KOPT-K1 (cell line): Measurements from ENCODE around the gene BAHCC1.

ENCODE experiments used
- H3K27ac ChIP-seq: fragments of 200-600 bp; sonication (generic); 2 replicates; pipeline ENCODE4 v1.5.1; 2016; ENCODE audit warnings: antibody characterized with exemption, mild to moderate bottlenecking, low read depth, low read length; ENCODE audit not compliant: poor library complexity, severe bottlenecking
- H3K36me3 ChIP-seq: fragments of 200-600 bp; sonication (generic); 2 replicates; pipeline ENCODE4 v1.5.1; 2017; ENCODE audit warnings: antibody characterized with exemption, mild to moderate bottlenecking, low read length, moderate library complexity; ENCODE audit not compliant: insufficient read depth
- H3K9me3 ChIP-seq: fragments of 200-600 bp; sonication (generic); 2 replicates; pipeline ENCODE4 v1.5.1; 2017; ENCODE audit warnings: antibody characterized with exemption, low read length, mild to moderate bottlenecking; ENCODE audit not compliant: insufficient read depth, poor library complexity, severe bottlenecking

Gene BAHCC1

DNA sequence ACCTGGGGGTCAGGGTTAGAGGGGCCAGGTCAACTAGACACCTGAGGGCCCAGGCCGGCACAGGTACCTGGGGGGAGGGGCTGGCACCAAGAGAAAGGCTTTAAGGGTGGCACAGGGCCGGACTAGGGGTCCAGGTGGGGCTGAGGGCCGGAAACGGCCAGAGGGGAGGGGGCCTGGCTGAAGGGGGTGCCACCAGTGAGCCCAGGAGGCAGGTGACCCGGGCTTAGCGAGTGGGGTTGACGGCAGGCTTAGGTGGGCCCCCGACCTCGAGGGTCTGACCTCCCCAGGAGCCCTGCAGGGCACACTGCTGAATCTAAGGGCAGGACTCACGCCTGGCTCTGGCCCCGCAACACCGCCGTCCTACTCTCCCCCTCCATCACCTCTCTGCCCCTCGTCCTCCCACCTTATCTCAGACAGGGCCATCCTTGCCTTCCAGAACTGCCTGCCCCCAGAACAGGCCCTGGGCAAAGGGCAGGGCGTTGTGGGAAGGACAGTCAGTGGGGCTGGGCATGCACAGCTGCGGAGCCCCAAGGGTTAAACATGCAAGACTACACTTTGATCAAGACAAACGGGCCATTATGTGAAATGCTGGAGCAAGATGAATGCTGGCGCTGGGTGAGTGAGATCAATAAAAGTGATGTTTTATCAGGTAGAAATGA is 73.0 kb downstream of the BAHCC1 start:
- Histone ChIP-seq H3K36me3 (peaks cover 75% of the 10 kb centered on the region), H3K27ac (no peak overlapping the region)

DNA sequence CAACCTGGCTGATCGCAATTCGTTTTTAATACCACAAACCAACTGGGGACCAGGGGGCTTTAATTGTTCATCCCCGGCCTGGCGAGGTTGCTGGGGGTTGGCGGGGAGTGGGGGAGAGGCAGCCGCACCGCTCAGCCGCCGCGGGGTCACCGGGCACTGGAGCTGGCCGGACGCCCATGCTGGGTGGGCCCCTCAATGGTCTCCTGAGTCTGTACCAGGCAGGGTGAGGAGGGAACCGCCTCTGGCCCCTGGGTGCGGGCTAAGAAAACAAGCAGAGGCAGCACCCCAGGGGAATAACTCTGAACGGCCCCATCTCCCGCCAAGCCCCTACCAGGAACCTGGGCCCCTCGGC is 73.5 kb downstream of the BAHCC1 start:
- H3K9me3 ChIP-seq, result no peaks in the 10 kb centered on the region
- H3K27ac ChIP-seq, result no peak overlapping the region
- peaks cover 70% of the 10 kb centered on the region for H3K36me3 ChIP-seq

More for the DNA sequence above, 73.0 kb downstream of the BAHCC1 start:
- H3K9me3 ChIP-seq, result no peaks in the 10 kb centered on the region

DNA sequence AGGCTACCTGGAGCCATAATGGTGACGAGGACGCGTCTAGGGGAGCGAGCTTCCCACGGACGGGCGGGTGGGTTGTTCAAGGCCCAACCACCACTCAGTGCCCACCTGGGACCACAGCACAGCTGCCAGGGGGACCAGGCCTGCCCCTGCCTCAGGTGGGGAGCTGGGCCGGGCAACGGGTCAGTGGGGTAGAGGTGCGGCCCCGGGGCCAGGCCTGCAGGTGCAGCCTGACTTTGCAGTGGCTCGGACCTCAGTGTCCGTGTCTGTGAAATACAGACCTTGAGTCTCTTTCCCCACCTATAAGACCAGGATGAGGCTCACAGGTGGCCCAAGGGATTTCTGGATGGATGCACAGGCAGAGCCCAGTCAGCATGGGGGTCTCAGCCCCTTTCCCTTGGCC is 74.0 kb downstream of the BAHCC1 start:
- H3K9me3 ChIP-seq, result no peaks in the 10 kb centered on the region
- H3K36me3 ChIP-seq, result peaks cover 65% of the 10 kb centered on the region
- peak overlapping the region; percentile 28 for H3K27ac ChIP-seq

DNA sequence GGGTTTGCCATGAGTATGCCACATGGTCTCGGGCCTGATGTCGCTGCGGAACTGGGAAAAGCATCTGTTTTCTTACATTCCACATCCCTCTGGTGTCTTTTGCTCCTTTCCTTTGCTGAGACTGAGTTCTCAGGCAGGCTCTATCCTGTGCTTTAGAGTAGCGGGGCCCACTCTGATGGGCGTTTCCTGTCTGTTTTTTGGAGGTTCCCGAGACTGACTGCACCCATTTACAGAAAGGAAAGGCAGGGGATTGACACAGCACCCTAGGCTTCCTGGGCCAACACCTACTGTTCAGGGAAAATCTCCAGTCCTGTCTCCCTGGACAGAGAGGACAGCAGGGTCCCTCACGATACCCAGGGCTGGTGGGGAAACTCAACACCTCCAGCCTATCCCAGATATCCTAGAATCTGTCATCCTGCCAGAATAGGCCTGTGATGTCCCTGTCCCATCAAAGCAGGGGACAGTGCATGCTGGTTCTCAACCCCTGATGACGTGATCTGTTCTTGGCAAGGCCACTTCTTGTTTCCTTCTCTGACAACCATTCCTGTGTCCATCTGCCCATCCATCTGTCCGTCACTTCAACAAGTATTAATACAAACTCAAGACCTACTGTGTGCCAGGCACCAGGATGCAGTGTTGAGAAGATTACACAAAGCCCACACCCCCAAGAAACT is 75.2 kb downstream of the BAHCC1 start:
- H3K9me3 ChIP-seq, result no peaks in the 10 kb centered on the region
- H3K27ac ChIP-seq, result peak overlapping the region; percentile 28
- H3K36me3 ChIP-seq, result peaks cover 54% of the 10 kb centered on the region

DNA sequence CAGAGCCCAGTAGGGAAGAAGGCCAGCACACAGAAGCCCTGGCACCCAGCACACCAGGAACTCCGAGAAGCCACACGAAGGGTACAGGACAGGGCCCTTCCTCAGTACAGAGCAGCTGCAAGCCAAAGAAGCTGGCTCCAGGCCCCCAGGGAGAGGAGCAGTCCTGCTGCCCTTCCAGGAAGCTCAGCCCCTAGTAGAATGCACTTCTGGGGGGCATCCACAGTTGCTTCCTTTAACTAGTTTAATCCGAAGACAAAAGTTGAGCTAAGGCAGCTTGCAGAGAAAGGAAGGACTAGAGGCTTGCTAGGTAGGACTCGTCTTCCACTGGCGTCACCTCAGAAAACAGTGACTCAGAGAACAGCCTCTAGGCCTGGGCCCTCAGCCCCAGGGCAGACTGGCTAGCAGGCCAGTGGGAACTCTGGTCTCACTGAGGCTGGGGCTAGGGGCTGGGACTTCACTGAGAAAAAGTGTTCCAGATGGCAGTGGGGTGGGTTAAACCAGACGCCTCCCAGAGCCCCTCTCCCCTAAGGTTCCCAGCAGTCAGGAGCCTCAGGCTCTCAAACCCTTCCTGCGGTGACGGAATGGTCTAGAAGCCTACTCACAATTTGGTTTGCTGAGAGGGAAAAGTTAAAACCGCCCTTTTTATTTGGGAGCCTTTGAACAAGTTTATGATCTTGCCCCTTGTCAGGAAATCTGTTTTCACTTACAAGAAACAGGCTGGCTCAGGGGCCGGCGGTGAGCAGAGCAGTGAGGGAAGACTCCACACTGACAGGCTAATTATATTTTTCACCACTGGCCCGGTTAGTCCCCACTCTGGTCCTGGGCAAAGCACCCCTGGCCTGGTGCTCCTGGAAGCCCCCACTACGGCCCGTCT is 75.9 kb downstream of the BAHCC1 start:
- peaks cover 46% of the 10 kb centered on the region for H3K36me3 ChIP-seq
- H3K9me3 ChIP-seq, result no peaks in the 10 kb centered on the region
- peak overlapping the region; percentile 28 for H3K27ac ChIP-seq

DNA sequence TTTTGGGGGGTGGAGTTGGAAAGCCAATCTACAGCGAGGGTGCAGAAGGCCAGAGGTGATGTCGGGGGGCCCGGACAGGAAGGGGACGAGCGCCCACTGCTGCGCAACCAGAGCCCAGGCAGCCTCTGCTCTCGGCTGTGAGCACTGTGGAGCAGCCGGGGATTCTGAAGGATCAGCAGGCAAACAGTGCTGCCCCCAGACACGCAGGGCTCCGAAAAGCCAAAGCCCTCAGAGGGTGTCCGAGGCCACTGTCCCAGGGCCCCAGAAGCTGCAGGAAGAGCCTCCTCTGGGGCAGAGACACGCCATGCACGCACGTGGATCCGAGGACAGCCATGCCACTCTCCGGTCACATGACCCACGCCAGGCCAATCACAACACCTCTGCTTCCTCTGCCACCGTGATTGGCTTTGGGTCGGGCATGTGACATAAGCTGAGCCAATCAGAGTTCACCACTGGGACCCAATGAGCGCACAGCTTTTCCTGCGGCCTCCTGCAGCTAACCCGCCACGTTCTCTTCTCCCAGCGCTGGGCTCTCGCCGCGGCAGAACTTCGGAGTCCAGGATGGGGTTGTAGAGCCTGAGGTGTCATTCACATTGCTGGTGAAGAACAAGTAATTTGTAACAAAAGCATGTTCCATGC is 76.7 kb downstream of the BAHCC1 start:
- no peak overlapping the region for H3K27ac ChIP-seq

DNA sequence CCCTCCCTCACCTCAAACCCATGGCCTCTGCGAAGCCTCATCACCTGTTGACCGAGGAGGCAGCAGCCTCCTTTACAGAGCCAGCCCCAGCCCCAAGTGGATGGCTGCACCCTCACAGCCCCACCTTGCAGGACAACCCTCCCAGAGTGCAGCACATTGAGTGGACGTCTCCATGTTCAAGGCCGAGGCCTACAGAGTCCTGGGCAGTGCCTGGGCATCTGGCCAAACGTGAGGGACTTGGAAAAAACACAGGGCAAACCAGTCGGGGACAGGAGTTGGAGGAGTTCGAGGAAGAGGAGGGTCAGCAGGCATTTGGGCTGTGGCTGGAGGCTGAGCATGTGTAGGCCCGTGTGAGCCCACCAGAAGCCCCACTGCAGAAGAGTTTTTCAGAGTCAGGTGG is 77.8 kb downstream of the BAHCC1 start:
- Histone ChIP-seq H3K27ac (no peak overlapping the region), H3K9me3 (no peaks in the 10 kb centered on the region), H3K36me3 (peaks cover 28% of the 10 kb centered on the region)

More for the DNA sequence above, 76.7 kb downstream of the BAHCC1 start:
- H3K9me3 ChIP-seq, result no peaks in the 10 kb centered on the region
- peaks cover 38% of the 10 kb centered on the region for H3K36me3 ChIP-seq

DNA sequence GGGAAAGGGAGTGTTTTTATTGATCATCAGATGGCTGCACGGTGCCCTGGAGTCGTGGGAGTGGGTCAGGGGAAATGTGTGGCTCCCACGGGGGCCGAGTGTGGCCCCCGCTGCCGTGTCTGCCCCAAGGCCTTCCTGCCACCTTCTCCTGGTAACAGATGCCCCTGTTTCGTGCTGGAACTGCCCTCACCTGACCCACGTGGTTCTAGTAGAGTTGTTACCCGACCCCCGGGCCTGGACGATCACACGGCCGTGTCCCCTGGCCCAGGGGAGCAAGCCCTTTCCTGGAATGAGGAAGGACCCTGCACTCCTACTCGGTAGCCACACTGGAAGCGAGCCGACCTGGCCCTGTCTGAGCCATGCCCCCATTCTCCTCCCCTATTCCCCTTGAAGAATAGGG is 79.7 kb downstream of the BAHCC1 start:
- Histone ChIP-seq H3K27ac (no peak overlapping the region), H3K9me3 (no peaks in the 10 kb centered on the region), H3K36me3 (peaks cover 8% of the 10 kb centered on the region; the same call in 1 of the 2 replicates)

DNA sequence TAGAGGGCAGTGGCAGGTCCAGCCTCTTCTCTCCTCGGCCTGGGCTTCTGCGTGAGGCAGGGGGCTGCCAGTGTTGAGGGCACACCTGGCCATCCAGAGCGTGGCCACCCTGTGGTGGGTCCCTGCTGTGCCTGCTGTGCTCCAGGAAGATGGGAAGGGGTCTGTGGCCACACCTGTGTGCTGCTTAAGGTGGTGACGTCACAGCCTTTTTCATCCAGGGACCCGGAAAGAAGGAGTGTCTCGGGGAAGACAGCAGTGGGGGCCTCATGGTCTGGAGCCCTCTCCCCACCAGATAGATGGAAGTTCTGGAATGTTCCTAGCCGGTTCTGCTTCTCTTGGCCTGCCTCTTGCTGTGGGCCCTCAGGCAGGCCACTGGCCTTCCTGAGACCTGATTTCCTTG is 80.8 kb downstream of the BAHCC1 start:
- Histone ChIP-seq H3K9me3 (no peaks in the 10 kb centered on the region), H3K36me3 (no peaks in the 10 kb centered on the region), H3K27ac (no peak overlapping the region)

DNA sequence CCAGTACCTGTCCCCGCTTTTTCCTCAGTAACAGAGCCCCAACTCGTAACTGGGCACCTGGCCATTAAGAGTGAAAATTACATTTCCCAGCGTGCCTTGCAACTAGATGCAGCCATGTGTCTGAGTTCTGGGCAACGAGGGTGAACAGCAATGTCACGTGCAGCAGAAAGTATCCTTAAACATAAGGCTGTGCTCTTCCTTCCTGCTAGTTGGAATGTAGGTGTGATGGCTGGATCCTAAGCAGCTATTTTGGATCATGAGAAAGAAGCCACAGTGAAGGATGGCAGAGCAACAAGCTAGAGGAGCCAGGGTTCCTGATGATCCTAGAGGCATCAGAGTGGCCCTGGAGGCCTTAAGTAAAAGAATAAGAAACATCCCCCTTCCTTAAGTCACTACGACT is 81.4 kb downstream of the BAHCC1 start:
- H3K27ac ChIP-seq, result no peak overlapping the region
- H3K9me3 ChIP-seq, result no peaks in the 10 kb centered on the region
- H3K36me3 ChIP-seq, result no peaks in the 10 kb centered on the region

DNA sequence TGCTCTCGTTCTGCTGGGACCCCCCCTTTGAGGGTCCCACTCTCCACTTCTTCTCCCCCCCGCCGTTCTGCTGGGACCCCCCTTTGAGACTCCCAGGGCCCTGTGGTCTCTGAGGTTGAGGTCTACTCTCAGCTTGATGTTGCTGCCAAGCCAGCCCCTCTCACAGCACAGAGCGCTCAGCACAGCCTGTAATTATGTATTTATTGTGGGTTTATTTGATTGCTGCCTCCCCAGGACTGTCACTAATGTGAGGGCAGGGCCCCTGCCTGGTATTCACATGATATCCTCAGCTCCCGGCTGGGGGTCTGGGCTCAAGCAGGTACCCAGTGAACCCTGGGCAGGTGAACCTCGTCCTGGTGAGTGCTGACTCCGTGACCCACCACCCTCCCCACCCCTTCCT is 81.9 kb downstream of the BAHCC1 start:
- Histone ChIP-seq H3K36me3 (no peaks in the 10 kb centered on the region), H3K27ac (peak overlapping the region; percentile 30)

DNA sequence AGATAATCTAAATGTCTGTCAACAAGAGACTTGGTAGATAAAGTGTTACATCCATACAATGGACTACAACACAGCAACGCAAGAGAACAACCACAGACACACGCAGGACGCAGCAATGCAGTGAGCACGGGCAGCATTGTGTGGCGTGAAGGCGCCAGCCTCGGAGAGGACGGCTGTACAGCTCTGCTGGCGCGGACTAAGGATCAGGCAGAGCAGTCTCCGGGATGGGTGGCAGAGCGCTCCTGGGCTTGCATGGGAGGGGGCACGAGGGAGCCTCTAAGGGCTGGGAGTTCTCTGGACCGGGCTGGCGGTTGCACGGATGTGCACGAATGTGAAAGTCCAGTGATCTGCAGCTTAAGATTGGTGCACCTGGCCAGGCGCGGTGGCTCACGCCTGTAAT is 82.9 kb downstream of the BAHCC1 start:
- H3K9me3 ChIP-seq, result no peaks in the 10 kb centered on the region
- no peak overlapping the region for H3K27ac ChIP-seq
- no peaks in the 10 kb centered on the region for H3K36me3 ChIP-seq

More for the DNA sequence above, 81.9 kb downstream of the BAHCC1 start:
- H3K9me3 ChIP-seq, result no peaks in the 10 kb centered on the region

DNA sequence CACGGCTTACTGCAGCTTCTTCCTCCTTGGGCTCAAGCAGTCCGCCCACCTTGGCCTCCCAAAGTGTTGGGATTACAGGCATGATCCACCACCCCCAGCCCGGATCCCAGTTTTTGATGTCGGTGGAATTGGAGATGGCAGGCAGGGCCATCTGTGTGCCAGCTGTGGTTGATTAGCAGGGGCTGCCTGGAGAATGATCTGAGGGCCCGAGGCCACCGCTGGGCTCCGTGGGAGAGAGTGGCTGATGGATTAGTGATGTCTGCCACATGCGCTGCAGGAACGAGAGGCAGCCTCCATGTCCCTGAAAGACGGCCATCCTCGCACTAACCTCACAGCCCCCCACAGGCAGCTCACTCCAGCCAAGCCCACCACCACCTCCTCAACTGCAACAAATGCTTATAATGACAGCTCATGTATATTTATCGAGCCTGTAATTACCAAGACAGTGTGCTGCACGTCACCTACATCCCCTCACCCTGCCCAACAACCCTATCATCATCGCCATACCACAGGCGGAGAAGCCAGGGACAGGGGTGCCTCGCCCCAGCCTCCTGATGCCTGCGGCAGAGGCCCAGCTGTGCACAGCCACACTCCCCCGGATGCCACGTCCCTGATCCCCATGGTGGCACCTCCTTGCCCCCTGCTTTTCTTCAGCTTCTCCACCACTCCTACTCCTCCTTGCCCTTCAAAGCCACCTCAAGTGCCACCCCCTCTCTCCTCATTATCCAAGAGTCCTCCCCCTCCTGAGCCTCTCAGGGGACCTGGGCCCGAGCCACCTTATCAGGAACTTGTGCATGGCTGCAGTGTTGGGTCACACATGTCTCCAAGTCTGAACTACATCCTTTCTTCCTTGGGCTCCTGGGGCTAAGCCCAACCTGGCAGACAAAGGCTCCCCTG is 84.2 kb downstream of the BAHCC1 start:
- Histone ChIP-seq H3K9me3 (no peaks in the 10 kb centered on the region), H3K36me3 (no peaks in the 10 kb centered on the region), H3K27ac (peak overlapping the region; percentile 98)
